H9 (cell line): ENCODE results near the gene SLC9A5. TPM values are rescaled to one million over a fixed set of nuclear protein-coding genes. Genes with fewer than 3 reads are reported as not detected.

ENCODE experiments used
- DNase-seq: peaks from one replicate; pipeline ENCODE4 v3.0.0-alpha.2; 2017
- H2AFZ ChIP-seq: one replicate; pipeline ENCODE4 v1.6.1; 2013; ENCODE audit warnings: mild to moderate bottlenecking, low read length, control low read depth, moderate library complexity
- H2AK5ac ChIP-seq: 2 replicates; pipeline ENCODE4 v1.6.1; 2013; ENCODE audit warnings: low read length, control low read depth, mixed read lengths; ENCODE audit not compliant: insufficient read length
- H2BK120ac ChIP-seq: one replicate; pipeline ENCODE4 v1.6.1; 2013; ENCODE audit warnings: low read depth, mild to moderate bottlenecking, low read length, control low read depth, inconsistent platforms; ENCODE audit not compliant: poor library complexity, severe bottlenecking
- H2BK12ac ChIP-seq: 2 replicates; pipeline ENCODE4 v1.6.1; 2013; ENCODE audit warnings: low read length, control low read depth, mixed read lengths, low read depth; ENCODE audit not compliant: insufficient read length
- H2BK15ac ChIP-seq: 2 replicates; pipeline ENCODE4 v1.6.1; 2013; ENCODE audit warnings: low read depth, low read length, control low read depth
- H2BK20ac ChIP-seq: one replicate; pipeline ENCODE4 v1.6.1; 2013; ENCODE audit warnings: low read depth, mild to moderate bottlenecking, low read length, control low read depth, inconsistent platforms; ENCODE audit not compliant: poor library complexity, severe bottlenecking
- H2BK5ac ChIP-seq: 2 replicates; pipeline ENCODE4 v1.6.1; 2013; ENCODE audit warnings: low read length, control low read depth, mixed read lengths; ENCODE audit not compliant: insufficient read length
- H3K14ac ChIP-seq: 2 replicates; pipeline ENCODE4 v1.6.1; 2013; ENCODE audit warnings: low read length, control low read depth; ENCODE audit not compliant: insufficient read depth
- H3K18ac ChIP-seq: 2 replicates; pipeline ENCODE4 v1.6.1; 2013; ENCODE audit warnings: low read depth, mild to moderate bottlenecking, mixed read lengths, low read length, control low read depth; ENCODE audit not compliant: insufficient read length
- H3K23ac ChIP-seq: 2 replicates; pipeline ENCODE4 v1.6.1; 2013; ENCODE audit warnings: low read length, control low read depth, mixed read lengths, low read depth; ENCODE audit not compliant: insufficient read length
- H3K23me2 ChIP-seq: 2 replicates; pipeline ENCODE4 v1.6.1; 2013; ENCODE audit warnings: low read depth, mild to moderate bottlenecking, mixed read lengths, low read length, control low read depth; ENCODE audit not compliant: insufficient read length, poor library complexity, severe bottlenecking
- H3K27ac ChIP-seq: 2 replicates; pipeline ENCODE4 v1.5.1; 2013; ENCODE audit warnings: low read length, control low read depth, mixed read lengths, low read depth; ENCODE audit not compliant: insufficient read length
- H3K27me3 ChIP-seq: 2 replicates; pipeline ENCODE4 v1.6.1; 2013; ENCODE audit warnings: low read length, control low read depth, inconsistent platforms; ENCODE audit not compliant: insufficient read depth
- H3K4ac ChIP-seq: 2 replicates; pipeline ENCODE4 v1.6.1; 2013; ENCODE audit warnings: low read depth, mild to moderate bottlenecking, control low read depth, inconsistent platforms, low read length, moderate library complexity
- H3K4me1 ChIP-seq: 2 replicates; pipeline ENCODE4 v1.6.1; 2013; ENCODE audit warnings: low read length, control low read depth, inconsistent platforms; ENCODE audit not compliant: insufficient read depth
- H3K4me2 ChIP-seq: 2 replicates; pipeline ENCODE4 v1.6.1; 2013; ENCODE audit warnings: low read length, control low read depth, mixed read lengths; ENCODE audit not compliant: insufficient read length, insufficient read depth
- H3K56ac ChIP-seq: 2 replicates; pipeline ENCODE4 v1.6.1; 2013; ENCODE audit warnings: low read depth, mild to moderate bottlenecking, mixed read lengths, low read length, control low read depth; ENCODE audit not compliant: insufficient read length
- H3K79me1 ChIP-seq: 2 replicates; pipeline ENCODE4 v1.6.1; 2013; ENCODE audit warnings: low read depth, mild to moderate bottlenecking, moderate library complexity, low read length, control low read depth, inconsistent platforms; ENCODE audit not compliant: insufficient read depth, poor library complexity, severe bottlenecking
- H3K79me2 ChIP-seq: 2 replicates; pipeline ENCODE4 v1.6.1; 2013; ENCODE audit warnings: low read length, control low read depth, inconsistent platforms; ENCODE audit not compliant: insufficient read depth
- H3K9ac ChIP-seq: 2 replicates; pipeline ENCODE4 v1.6.1; 2013; ENCODE audit warnings: low read length, control low read depth, mixed read lengths; ENCODE audit not compliant: insufficient read length; ENCODE audit errors: extremely low read depth
- H3K9me3 ChIP-seq: one replicate; pipeline ENCODE4 v1.6.1; 2013; ENCODE audit warnings: low read depth, low read length, inconsistent platforms; ENCODE audit not compliant: control insufficient read depth
- H3T11ph ChIP-seq: one replicate; pipeline ENCODE4 v1.6.1; 2013; ENCODE audit warnings: mild to moderate bottlenecking, low read length, control low read depth, inconsistent platforms
- H4K20me1 ChIP-seq: one replicate; pipeline ENCODE4 v1.6.1; 2013; ENCODE audit not compliant: control insufficient read depth, insufficient read length, insufficient read depth
- H4K5ac ChIP-seq: 2 replicates; pipeline ENCODE4 v1.6.1; 2013; ENCODE audit warnings: low read depth, mild to moderate bottlenecking, mixed read lengths, low read length, control low read depth; ENCODE audit not compliant: insufficient read length
- H4K8ac ChIP-seq: replicated peaks from 2 replicates; pipeline ENCODE4 v1.6.1; 2013; ENCODE audit warnings: low read length, control low read depth, mixed read lengths, low read depth; ENCODE audit not compliant: insufficient read length
- H4K91ac ChIP-seq: 2 replicates; pipeline ENCODE4 v1.6.1; 2013; ENCODE audit warnings: low read depth, mild to moderate bottlenecking, moderate library complexity, mixed read lengths, low read length, control low read depth; ENCODE audit not compliant: insufficient read length
- H3K27ac Mint-ChIP-seq, 3 experiments: 2 replicates in 2 of 3; 3 replicates in 1 of 3; pipeline ENCODE4 v1.8.0; 2020 to 2021; ENCODE audit warnings: mixed read lengths in 3 of 3, mild to moderate bottlenecking in 1 of 3, moderate library complexity in 1 of 3
- H3K27me3 Mint-ChIP-seq: 2 replicates; pipeline ENCODE4 v1.8.0; 2021; ENCODE audit warnings: low read depth, mild to moderate bottlenecking, moderate library complexity, mixed read lengths
- H3K36me3 Mint-ChIP-seq, 3 experiments: 2 replicates in 2 of 3; 3 replicates in 1 of 3; pipeline ENCODE4 v1.8.0; 2020 to 2021; ENCODE audit warnings: low read depth in 3 of 3, mixed read lengths in 3 of 3; ENCODE audit not compliant: insufficient read depth in 1 of 3
- H3K4me1 Mint-ChIP-seq, 2 experiments: 2 replicates each; pipeline ENCODE4 v1.8.0; 2020; ENCODE audit warnings: mixed read lengths in 2 of 2
- H3K4me3 Mint-ChIP-seq, 2 experiments: 2 replicates in 1 of 2; 3 replicates in 1 of 2; pipeline ENCODE4 v1.8.0; 2020 to 2021; ENCODE audit warnings: mild to moderate bottlenecking in 2 of 2, mixed read lengths in 2 of 2, moderate library complexity in 1 of 2
- H3K9me3 Mint-ChIP-seq, 2 experiments: 2 replicates in 1 of 2; 3 replicates in 1 of 2; pipeline ENCODE4 v1.8.0; 2020; ENCODE audit warnings: mild to moderate bottlenecking in 2 of 2, mixed read lengths in 2 of 2, moderate library complexity in 1 of 2
- total RNA-seq: library from RNA; stranded (reverse); gene quantifications from 2 replicates; pipeline ENCODE4 v1.2.1, GENCODE V29; 2021
- TF ChIP-seq, protein P1 (sequence below): fragments of 200-600 bp; sonication (generic); conservative IDR thresholded peaks from 3 replicates; pipeline ENCODE4 v1.8.0; 2021; ENCODE audit warnings: antibody characterized with exemption, mild to moderate bottlenecking

SLC9A5 gene
- total RNA-seq, 1 experiment from 2014 or later: 9.1 TPM

DNA sequence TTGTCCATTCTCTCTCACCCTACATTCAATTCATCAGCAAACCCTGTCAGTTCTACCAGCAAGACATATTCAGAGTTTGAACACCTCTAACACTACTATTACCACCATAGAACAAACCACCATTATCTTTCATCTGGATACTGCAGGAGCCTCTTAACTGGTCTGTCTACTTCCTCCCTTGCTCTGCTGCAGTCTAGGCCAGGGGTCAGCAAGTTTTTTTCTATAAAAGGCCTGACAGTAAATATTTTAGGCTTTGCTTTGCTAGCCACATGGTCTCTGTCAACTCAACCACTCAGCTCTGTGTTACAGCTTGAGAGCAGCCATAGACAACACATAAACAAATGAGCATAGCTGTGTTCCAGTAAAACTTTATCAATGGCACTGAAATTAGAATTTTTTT lies 63.9 kb downstream of the SLC9A5 start:
- H2BK15ac ChIP-seq: no peak overlapping the region
- no peak overlapping the region for H2BK20ac ChIP-seq
- no peak overlapping the region for H2BK5ac ChIP-seq
- no peak overlapping the region for H3K4me2 ChIP-seq
- H3K4me3 Mint-ChIP-seq: no peak overlapping the region
- no peaks in the 10 kb centered on the region for H3K27me3 ChIP-seq
- no peaks in the 10 kb centered on the region for H3K9me3 Mint-ChIP-seq
- no peak overlapping the region for H3K23ac ChIP-seq
- DNase-seq: no peak
- no peak overlapping the region for H3K56ac ChIP-seq
- no peak overlapping the region for H2BK12ac ChIP-seq
- no peaks in the 10 kb centered on the region for H3K79me1 ChIP-seq
- no peak overlapping the region for H2AK5ac ChIP-seq
- no peak overlapping the region for H2AFZ ChIP-seq
- H2BK120ac ChIP-seq: no peak overlapping the region
- H4K5ac ChIP-seq: no peak overlapping the region
- H3K79me2 ChIP-seq: no peaks in the 10 kb centered on the region
- H3K23me2 ChIP-seq: no peaks in the 10 kb centered on the region
- TF ChIP-seq, protein P1, sequence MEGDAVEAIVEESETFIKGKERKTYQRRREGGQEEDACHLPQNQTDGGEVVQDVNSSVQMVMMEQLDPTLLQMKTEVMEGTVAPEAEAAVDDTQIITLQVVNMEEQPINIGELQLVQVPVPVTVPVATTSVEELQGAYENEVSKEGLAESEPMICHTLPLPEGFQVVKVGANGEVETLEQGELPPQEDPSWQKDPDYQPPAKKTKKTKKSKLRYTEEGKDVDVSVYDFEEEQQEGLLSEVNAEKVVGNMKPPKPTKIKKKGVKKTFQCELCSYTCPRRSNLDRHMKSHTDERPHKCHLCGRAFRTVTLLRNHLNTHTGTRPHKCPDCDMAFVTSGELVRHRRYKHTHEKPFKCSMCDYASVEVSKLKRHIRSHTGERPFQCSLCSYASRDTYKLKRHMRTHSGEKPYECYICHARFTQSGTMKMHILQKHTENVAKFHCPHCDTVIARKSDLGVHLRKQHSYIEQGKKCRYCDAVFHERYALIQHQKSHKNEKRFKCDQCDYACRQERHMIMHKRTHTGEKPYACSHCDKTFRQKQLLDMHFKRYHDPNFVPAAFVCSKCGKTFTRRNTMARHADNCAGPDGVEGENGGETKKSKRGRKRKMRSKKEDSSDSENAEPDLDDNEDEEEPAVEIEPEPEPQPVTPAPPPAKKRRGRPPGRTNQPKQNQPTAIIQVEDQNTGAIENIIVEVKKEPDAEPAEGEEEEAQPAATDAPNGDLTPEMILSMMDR: no peak
- H3K14ac ChIP-seq: no peak overlapping the region
- no peak overlapping the region for H3K18ac ChIP-seq
- no peak overlapping the region for H3K4ac ChIP-seq
- H4K91ac ChIP-seq: no peak overlapping the region
- H3K36me3 Mint-ChIP-seq: no peaks in the 10 kb centered on the region
- H3K27me3 Mint-ChIP-seq: peaks cover 23% of the 10 kb centered on the region
- H4K20me1 ChIP-seq: no peaks in the 10 kb centered on the region
- no peaks in the 10 kb centered on the region for H3K4me1 ChIP-seq
- no peak overlapping the region for H4K8ac ChIP-seq
- H3K9ac ChIP-seq: no peak overlapping the region
- H3K9me3 ChIP-seq: no peaks in the 10 kb centered on the region
- H3K27ac Mint-ChIP-seq: no peak overlapping the region
- no peak overlapping the region for H3K27ac ChIP-seq
- H3K4me1 Mint-ChIP-seq: no peaks in the 10 kb centered on the region
- H3T11ph ChIP-seq: no peak overlapping the region
